ENCODE results near the gene CHST15. TPM values are rescaled to one million over a fixed set of nuclear protein-coding genes. Genes with fewer than 3 reads are reported as not detected.

CHST15 gene
- total and polyA plus RNA-seq, 2 experiments from 2014 or later: 0.92 to 1.9 TPM

GRCh38 chr10:124018886-124019525 is 74.4 kb downstream of the CHST15 start:
- Histone ChIP-seq H3K9me3 (ENCODE audit: low read depth) (no peaks in the 10 kb centered on the region), H3K4me3 (no peak overlapping the region), H3K27ac (no peak overlapping the region), H3K4me1 (ENCODE audit: low read depth) (no peaks in the 10 kb centered on the region), H3K27me3 (peaks cover 8% of the 10 kb centered on the region), H3K36me3 (no peaks in the 10 kb centered on the region)
- no peak for TF ChIP-seq CTCF (IDR thresholded peaks at IDR 0.05; ENCODE audit: low read depth, low read length)
- DNase-seq (ENCODE audit: low read depth in 1 of 2, low spot score in 1 of 2): no peak

DNA sequence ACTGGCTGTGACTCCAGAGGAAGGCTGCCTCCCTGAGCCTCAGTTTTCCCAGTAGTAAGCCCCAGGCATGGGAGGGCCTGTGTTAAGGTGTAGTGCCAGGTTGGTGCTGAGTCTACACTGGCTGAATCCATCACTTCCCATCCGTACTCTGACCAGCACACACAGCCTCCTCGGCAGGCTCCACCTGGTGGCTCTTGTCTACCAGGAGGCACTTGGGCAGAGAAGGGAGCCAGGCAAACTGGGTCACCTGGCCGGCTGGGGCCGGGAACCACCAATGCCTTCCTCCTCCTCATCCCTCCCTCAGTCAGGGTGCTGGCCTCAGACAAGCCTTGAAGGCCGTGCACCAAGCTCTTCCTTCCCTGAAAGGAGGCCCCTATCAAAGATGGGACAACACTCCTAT is 75.7 kb downstream of the CHST15 start:
- no peak for TF ChIP-seq CTCF (IDR thresholded peaks at IDR 0.05; ENCODE audit: low read depth, low read length)
- H3K4me1 ChIP-seq (ENCODE audit: low read depth): no peaks in the 10 kb centered on the region

GRCh38 chr10:124016804-124017375 is 76.5 kb downstream of the CHST15 start:
- Histone ChIP-seq H3K36me3 (no peaks in the 10 kb centered on the region), H3K9me3 (ENCODE audit: low read depth) (no peaks in the 10 kb centered on the region), H3K27me3 (peaks cover 4% of the 10 kb centered on the region), H3K4me1 (ENCODE audit: low read depth) (no peaks in the 10 kb centered on the region), H3K4me3 (no peak overlapping the region), H3K27ac (no peak overlapping the region)
- no peak for TF ChIP-seq CTCF (IDR thresholded peaks at IDR 0.05; ENCODE audit: low read depth, low read length)
- no peak for DNase-seq (ENCODE audit: low read depth in 1 of 2, low spot score in 1 of 2)

More for the DNA sequence above, 75.7 kb downstream of the CHST15 start:
- no peaks in the 10 kb centered on the region for H3K9me3 ChIP-seq (ENCODE audit: low read depth)
- no peaks in the 10 kb centered on the region for H3K36me3 ChIP-seq
- H3K27ac ChIP-seq: no peak overlapping the region
- peaks cover 8% of the 10 kb centered on the region for H3K27me3 ChIP-seq
- DNase-seq (ENCODE audit: low read depth in 1 of 2, low spot score in 1 of 2): no peak
- no peak overlapping the region for H3K4me3 ChIP-seq

DNA sequence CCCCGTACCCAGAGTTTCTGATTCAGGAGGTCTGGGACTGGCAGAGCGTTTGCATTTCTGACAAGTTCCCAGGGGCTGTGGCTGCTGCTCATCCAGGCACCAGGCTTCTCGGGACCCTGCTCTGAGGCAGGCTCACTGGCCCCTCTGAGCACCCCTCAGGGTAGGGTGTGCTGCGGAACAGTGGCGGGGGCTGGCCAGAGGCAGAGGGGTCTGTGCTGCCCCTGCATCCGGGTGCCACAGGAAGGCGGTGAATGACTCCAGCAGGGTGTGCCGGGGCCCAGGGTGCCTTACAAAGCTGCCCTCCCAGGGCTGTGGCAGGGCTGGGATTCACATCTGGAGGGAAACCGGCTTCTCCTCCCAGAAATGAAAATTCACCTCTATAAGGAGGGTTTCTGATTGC is 77.4 kb downstream of the CHST15 start:
- H3K36me3 ChIP-seq: no peaks in the 10 kb centered on the region
- H3K9me3 ChIP-seq (ENCODE audit: low read depth): no peaks in the 10 kb centered on the region
- no peak overlapping the region for H3K27ac ChIP-seq
- no peak overlapping the region for H3K4me3 ChIP-seq
- H3K27me3 ChIP-seq: peaks cover 4% of the 10 kb centered on the region
- DNase-seq (ENCODE audit: low read depth in 1 of 2, low spot score in 1 of 2): no peak
- no peak for TF ChIP-seq CTCF (IDR thresholded peaks at IDR 0.05; ENCODE audit: low read depth, low read length)
- no peaks in the 10 kb centered on the region for H3K4me1 ChIP-seq (ENCODE audit: low read depth)

- H3K4me3 ChIP-seq: no peak overlapping the region
- H3K4me1 ChIP-seq (ENCODE audit: low read depth): no peaks in the 10 kb centered on the region
- no peak for TF ChIP-seq CTCF (IDR thresholded peaks at IDR 0.05; ENCODE audit: low read depth, low read length)
- DNase-seq (ENCODE audit: low read depth in 1 of 2, low spot score in 1 of 2): no peak
- no peak overlapping the region for H3K27ac ChIP-seq
- H3K36me3 ChIP-seq: no peaks in the 10 kb centered on the region
- no peaks in the 10 kb centered on the region for H3K9me3 ChIP-seq (ENCODE audit: low read depth)
- H3K27me3 ChIP-seq: no peaks in the 10 kb centered on the region
These were observed 78.8 kb downstream of the CHST15 start for GRCh38 chr10:124014416-124015154.
